ENCODE measurements around the gene CYB5R3. TPM values are rescaled to one million over a fixed set of nuclear protein-coding genes. Genes with fewer than 3 reads are reported as not detected.

Gene CYB5R3
- polyA plus RNA-seq, 3 donors: 49.7 to 76.4 (median 54.0) TPM

DNA sequence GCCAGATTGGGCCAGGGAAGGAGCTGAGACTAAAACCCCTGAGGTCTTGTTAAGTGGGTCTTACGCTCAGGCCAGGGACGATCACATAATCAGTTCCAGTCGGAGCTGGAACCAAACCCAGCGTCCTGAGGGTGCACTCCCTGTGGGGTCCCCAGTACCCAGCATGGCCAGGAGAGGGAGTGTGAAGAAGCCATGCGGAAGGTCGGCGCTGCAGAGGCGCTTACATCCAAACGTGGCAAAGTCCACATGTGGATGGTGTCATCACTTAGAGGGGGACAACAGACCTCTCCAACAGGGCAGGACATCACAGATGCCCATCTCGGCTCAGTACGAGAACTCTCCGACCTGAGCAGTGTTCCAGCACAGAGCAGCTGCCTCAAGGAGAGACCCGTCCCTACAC lies 17.1 kb downstream of the CYB5R3 start:
- Histone ChIP-seq H4K20me1 (ENCODE audit: insufficient read depth, low read length) (peaks cover 28% of the 10 kb centered on the region), H3K27me3 (ENCODE audit: control insufficient read depth in 2 of 2, insufficient read depth in 2 of 2, low read length in 2 of 2) (no peaks in the 10 kb centered on the region), H3K9ac (ENCODE audit: insufficient read depth, low read length, poor library complexity, severe bottlenecking) (no peak overlapping the region), H3K4me3 (replicated peaks in 1 of 3; ENCODE audit: low read depth in 2 of 3, low read length in 3 of 3) (no peak overlapping the region), H3K79me2 (ENCODE audit: insufficient read depth, low read length) (peaks cover 5% of the 10 kb centered on the region), H3K27ac (ENCODE audit: low read depth in 1 of 2, low read length in 2 of 2) (no peak overlapping the region), H2AFZ (ENCODE audit: insufficient read depth, low read depth, low read length, poor library complexity, severe bottlenecking) (no peak overlapping the region), H3K4me2 (replicated peaks; ENCODE audit: extremely low read depth, low read length, poor library complexity, severe bottlenecking) (no peak overlapping the region), H3K4me1 (ENCODE audit: control insufficient read depth in 1 of 2, insufficient read depth in 2 of 2, low read length in 2 of 2) (no peaks in the 10 kb centered on the region), H3K9me3 (replicated peaks in 1 of 2; ENCODE audit: control insufficient read depth in 1 of 2, insufficient read depth in 1 of 2, low read length in 2 of 2) (no peaks in the 10 kb centered on the region), H3K36me3 (replicated peaks in 1 of 2; ENCODE audit: control insufficient read depth in 1 of 2, insufficient read depth in 2 of 2, low read length in 2 of 2) (peaks cover 77 to 94% of the 10 kb centered on the region in 2 donors)
- Mint-ChIP-seq H3K36me3 (peaks cover 68 to 97% of the 10 kb centered on the region in 2 donors), H3K4me1 (no peaks in the 10 kb centered on the region), H3K9me3 (no peaks in the 10 kb centered on the region), H3K27ac (no peak overlapping the region), H3K4me3 (no peak overlapping the region), H3K27me3 (ENCODE audit: low read depth in 3 of 3) (peaks cover 0 to 3% (median 0%) of the 10 kb centered on the region in 3 donors)
- intact Hi-C loops (cut with micrococcal nuclease): no loop called here
- WGBS (ENCODE audit: insufficient coverage): 97% methylated on average over 8 of the region's 13 CpGs
- TF ChIP-seq CTCF (IDR thresholded peaks at IDR 0.05): peak; percentile 28
- no peak for DNase-seq

DNA sequence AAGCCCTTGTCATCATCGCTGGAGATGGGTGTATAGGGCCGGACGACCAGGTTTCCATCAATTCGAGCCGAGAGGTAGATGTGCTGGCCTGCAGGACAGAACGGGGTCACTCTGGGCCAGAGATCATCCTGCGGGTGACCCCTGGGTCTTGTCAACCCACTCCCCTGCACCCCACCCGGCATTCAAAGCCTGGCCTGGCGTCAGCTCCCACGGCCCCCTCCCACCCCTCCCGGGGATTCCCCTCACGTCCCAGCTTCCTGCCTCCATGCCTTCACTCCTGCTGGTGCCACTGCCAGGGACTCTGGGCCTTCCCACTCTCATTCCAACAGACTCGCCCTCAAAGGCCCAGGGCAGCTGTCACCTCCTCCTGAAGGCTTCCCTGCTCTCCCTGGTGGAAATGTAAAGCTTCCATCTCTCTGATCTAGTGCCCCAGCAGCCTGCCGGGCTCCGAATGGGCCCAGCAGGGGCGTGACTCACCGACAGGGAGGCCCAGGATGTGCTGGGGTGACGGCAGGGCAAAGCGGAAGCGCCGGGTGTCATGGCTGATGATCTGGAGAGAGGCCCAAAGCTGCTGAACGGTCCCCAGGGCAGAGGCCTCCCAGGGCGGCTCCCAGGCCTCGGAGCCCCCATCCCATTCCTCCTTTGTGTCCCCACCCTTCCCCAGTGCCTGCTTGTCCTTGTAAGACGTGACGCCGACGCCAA lies 18.1 kb downstream of the CYB5R3 start:
- Histone ChIP-seq H3K9me3 (replicated peaks in 1 of 2; ENCODE audit: control insufficient read depth in 1 of 2, insufficient read depth in 1 of 2, low read length in 2 of 2) (no peaks in the 10 kb centered on the region), H4K20me1 (ENCODE audit: insufficient read depth, low read length) (peaks cover 17% of the 10 kb centered on the region), H2AFZ (ENCODE audit: insufficient read depth, low read depth, low read length, poor library complexity, severe bottlenecking) (no peak overlapping the region), H3K4me3 (replicated peaks in 1 of 3; ENCODE audit: low read depth in 2 of 3, low read length in 3 of 3) (no peak overlapping the region), H3K27me3 (ENCODE audit: control insufficient read depth in 2 of 2, insufficient read depth in 2 of 2, low read length in 2 of 2) (no peaks in the 10 kb centered on the region), H3K9ac (ENCODE audit: insufficient read depth, low read length, poor library complexity, severe bottlenecking) (no peak overlapping the region), H3K27ac (ENCODE audit: low read depth in 1 of 2, low read length in 2 of 2) (no peak overlapping the region), H3K4me2 (replicated peaks; ENCODE audit: extremely low read depth, low read length, poor library complexity, severe bottlenecking) (no peak overlapping the region), H3K79me2 (ENCODE audit: insufficient read depth, low read length) (no peaks in the 10 kb centered on the region), H3K36me3 (replicated peaks in 1 of 2; ENCODE audit: control insufficient read depth in 1 of 2, insufficient read depth in 2 of 2, low read length in 2 of 2) (peaks cover 82 to 93% of the 10 kb centered on the region in 2 donors), H3K4me1 (ENCODE audit: control insufficient read depth in 1 of 2, insufficient read depth in 2 of 2, low read length in 2 of 2) (no peaks in the 10 kb centered on the region)
- Mint-ChIP-seq H3K36me3 (peaks cover 70 to 100% of the 10 kb centered on the region in 2 donors), H3K4me1 (no peaks in the 10 kb centered on the region), H3K27ac (peak overlapping the region in 1 of 7 donors; percentile 26), H3K27me3 (ENCODE audit: low read depth in 3 of 3) (peaks cover 0 to 3% (median 0%) of the 10 kb centered on the region in 3 donors), H3K4me3 (no peak overlapping the region), H3K9me3 (no peaks in the 10 kb centered on the region)
- intact Hi-C loops (cut with micrococcal nuclease): no loop called here
- peak in 1 of 3 donors; percentile 2 for DNase-seq
- TF ChIP-seq CTCF (IDR thresholded peaks at IDR 0.05): no peak
- WGBS (ENCODE audit: insufficient coverage): 96% methylated on average over 28 of the region's 28 CpGs
